ENCODE results near the gene SMARCA2. TPM values are rescaled to one million over a fixed set of nuclear protein-coding genes. Genes with fewer than 3 reads are reported as not detected.

SMARCA2 gene
- total RNA-seq, 2 experiments from 2014 or later: 243 to 245 TPM

GRCh38 chr9:2117527-2117926, 102.4 kb downstream of the SMARCA2 start:
- DNase-seq: no peak
- CTCF ChIA-PET: no interaction called here
- no peak for ATAC-seq
- Mint-ChIP-seq H3K36me3 (ENCODE audit: low read depth) (peaks cover 63% of the 10 kb centered on the region), H3K4me3 (no peak overlapping the region), H3K27me3 (ENCODE audit: low read depth) (no peaks in the 10 kb centered on the region), H3K27ac (no peak overlapping the region), H3K9me3 (ENCODE audit: insufficient read depth) (no peaks in the 10 kb centered on the region), H3K4me1 (ENCODE audit: low read depth) (no peaks in the 10 kb centered on the region)
- POLR2A ChIA-PET: no interaction called here

GRCh38 chr9:2119566-2119965, 104.4 kb downstream of the SMARCA2 start:
- Mint-ChIP-seq H3K4me1 (ENCODE audit: low read depth) (peaks cover 5% of the 10 kb centered on the region), H3K4me3 (no peak overlapping the region), H3K27me3 (ENCODE audit: low read depth) (no peaks in the 10 kb centered on the region), H3K27ac (no peak overlapping the region), H3K36me3 (ENCODE audit: low read depth) (peaks cover 76% of the 10 kb centered on the region), H3K9me3 (ENCODE audit: insufficient read depth) (no peaks in the 10 kb centered on the region)
- ChIA-PET POLR2A (no interaction called here), CTCF (no interaction called here)
- no peak for DNase-seq
- ATAC-seq: no peak

- Mint-ChIP-seq H3K9me3 (ENCODE audit: insufficient read depth) (no peaks in the 10 kb centered on the region), H3K4me1 (ENCODE audit: low read depth) (peaks cover 20% of the 10 kb centered on the region), H3K4me3 (no peak overlapping the region), H3K36me3 (ENCODE audit: low read depth) (peaks cover 78% of the 10 kb centered on the region), H3K27ac (no peak overlapping the region), H3K27me3 (ENCODE audit: low read depth) (no peaks in the 10 kb centered on the region)
- no peak for DNase-seq
- ChIA-PET CTCF (interaction anchor here (1.0 to 3.2 kb wide), 2 partner anchors 12 to 34 kb away, joined by 4 to 23 read pairs; no protein-coding TSS in a partner anchor), POLR2A (no interaction called here)
- ATAC-seq: no peak
Measured at GRCh38 chr9:2120926-2121689, 106.0 kb downstream of the SMARCA2 start.

- no peak for ATAC-seq
- Mint-ChIP-seq H3K9me3 (ENCODE audit: insufficient read depth) (no peaks in the 10 kb centered on the region), H3K36me3 (ENCODE audit: low read depth) (peaks cover 82% of the 10 kb centered on the region), H3K27me3 (ENCODE audit: low read depth) (no peaks in the 10 kb centered on the region), H3K27ac (no peak overlapping the region), H3K4me1 (ENCODE audit: low read depth) (peaks cover 30% of the 10 kb centered on the region), H3K4me3 (no peak overlapping the region)
- ChIA-PET POLR2A (no interaction called here), CTCF (interaction anchor here (0.9 to 3.2 kb wide), 2 partner anchors 9 to 11 kb away, joined by 4 to 23 read pairs; no protein-coding TSS in a partner anchor)
- DNase-seq: no peak
Measured at GRCh38 chr9:2122299-2122698, 107.2 kb downstream of the SMARCA2 start.

- peaks cover 79% of the 10 kb centered on the region for H3K36me3 Mint-ChIP-seq (ENCODE audit: low read depth)
- H3K27me3 Mint-ChIP-seq (ENCODE audit: low read depth): no peaks in the 10 kb centered on the region
- CTCF ChIA-PET: interaction anchor here (0.7 to 1.9 kb wide), 3 partner anchors 10 to 186 kb away, joined by 3 to 4 read pairs (median 4); no protein-coding TSS in a partner anchor
- H3K4me1 Mint-ChIP-seq (ENCODE audit: low read depth): peaks cover 38% of the 10 kb centered on the region
- peak overlapping the region; percentile 78 for H3K27ac Mint-ChIP-seq
- peak overlapping the region; percentile 51 for H3K4me3 Mint-ChIP-seq
- ATAC-seq (peak; percentile 89), DNase-seq (no peak)
- POLR2A ChIA-PET: interaction anchor here (1.0 kb wide), 1 partner anchor 58 kb away, joined by 3 read pairs; no protein-coding TSS in a partner anchor
- no peaks in the 10 kb centered on the region for H3K9me3 Mint-ChIP-seq (ENCODE audit: insufficient read depth)
Measured at GRCh38 chr9:2125906-2126305, 110.8 kb downstream of the SMARCA2 start.

GRCh38 chr9:2126331-2126803, 111.2 kb downstream of the SMARCA2 start:
- H3K27me3 Mint-ChIP-seq (ENCODE audit: low read depth): no peaks in the 10 kb centered on the region
- H3K36me3 Mint-ChIP-seq (ENCODE audit: low read depth): peaks cover 79% of the 10 kb centered on the region
- CTCF ChIA-PET: interaction anchor here (0.7 to 1.9 kb wide), 3 partner anchors 11 to 186 kb away, joined by 3 to 4 read pairs (median 4); no protein-coding TSS in a partner anchor
- DNase-seq: no peak
- H3K27ac Mint-ChIP-seq: peak overlapping the region; percentile 40
- H3K4me1 Mint-ChIP-seq (ENCODE audit: low read depth): peaks cover 38% of the 10 kb centered on the region
- peak overlapping the region; percentile 51 for H3K4me3 Mint-ChIP-seq
- ATAC-seq: no peak
- POLR2A ChIA-PET: interaction anchor here (1.0 kb wide), 1 partner anchor 59 kb away, joined by 3 read pairs; no protein-coding TSS in a partner anchor
- no peaks in the 10 kb centered on the region for H3K9me3 Mint-ChIP-seq (ENCODE audit: insufficient read depth)

- ATAC-seq: no peak
- H3K9me3 Mint-ChIP-seq (ENCODE audit: insufficient read depth): no peaks in the 10 kb centered on the region
Measured at GRCh38 chr9:2127486-2127885, 112.3 kb downstream of the SMARCA2 start.

GRCh38 chr9:2128141-2128540, 113.0 kb downstream of the SMARCA2 start:
- ATAC-seq (no peak), DNase-seq (no peak)
- no peak overlapping the region for H3K4me3 Mint-ChIP-seq
- CTCF ChIA-PET: interaction anchor here (1.0 kb wide), 2 partner anchors 31 to 51 kb away, joined by 3 read pairs; no protein-coding TSS in a partner anchor
- H3K36me3 Mint-ChIP-seq (ENCODE audit: low read depth): peaks cover 72% of the 10 kb centered on the region
- POLR2A ChIA-PET: interaction anchor here (1.1 kb wide), 1 partner anchor 113 kb away, joined by 4 read pairs; the partner anchor contains the start of gene SMARCA2
- no peaks in the 10 kb centered on the region for H3K9me3 Mint-ChIP-seq (ENCODE audit: insufficient read depth)
- H3K27me3 Mint-ChIP-seq (ENCODE audit: low read depth): no peaks in the 10 kb centered on the region
- H3K27ac Mint-ChIP-seq: no peak overlapping the region
- H3K4me1 Mint-ChIP-seq (ENCODE audit: low read depth): peaks cover 41% of the 10 kb centered on the region

More at GRCh38 chr9:2127486-2127885, 112.3 kb downstream of the SMARCA2 start:
- ChIA-PET CTCF (no interaction called here), POLR2A (interaction anchor here (1.1 kb wide), 1 partner anchor 112 kb away, joined by 4 read pairs; the partner anchor contains the start of gene SMARCA2)
- H3K36me3 Mint-ChIP-seq (ENCODE audit: low read depth): peaks cover 78% of the 10 kb centered on the region
- no peak overlapping the region for H3K4me3 Mint-ChIP-seq
- no peak for DNase-seq
- H3K27ac Mint-ChIP-seq: no peak overlapping the region
- H3K27me3 Mint-ChIP-seq (ENCODE audit: low read depth): no peaks in the 10 kb centered on the region
- peaks cover 41% of the 10 kb centered on the region for H3K4me1 Mint-ChIP-seq (ENCODE audit: low read depth)

GRCh38 chr9:2128618-2129017, 113.5 kb downstream of the SMARCA2 start:
- H3K27me3 Mint-ChIP-seq (ENCODE audit: low read depth): no peaks in the 10 kb centered on the region
- ATAC-seq (no peak), DNase-seq (no peak)
- CTCF ChIA-PET: interaction anchor here (1.0 kb wide), 2 partner anchors 31 to 51 kb away, joined by 3 read pairs; no protein-coding TSS in a partner anchor
- H3K4me3 Mint-ChIP-seq: no peak overlapping the region
- POLR2A ChIA-PET: interaction anchor here (1.1 kb wide), 1 partner anchor 113 kb away, joined by 4 read pairs; the partner anchor contains the start of gene SMARCA2
- peaks cover 41% of the 10 kb centered on the region for H3K4me1 Mint-ChIP-seq (ENCODE audit: low read depth)
- peaks cover 67% of the 10 kb centered on the region for H3K36me3 Mint-ChIP-seq (ENCODE audit: low read depth)
- no peaks in the 10 kb centered on the region for H3K9me3 Mint-ChIP-seq (ENCODE audit: insufficient read depth)
- H3K27ac Mint-ChIP-seq: no peak overlapping the region

- peaks cover 66% of the 10 kb centered on the region for H3K36me3 Mint-ChIP-seq (ENCODE audit: low read depth)
- ChIA-PET POLR2A (no interaction called here), CTCF (interaction anchor here (1.1 to 1.5 kb wide), 2 partner anchors 494 to 651 kb away, joined by 3 read pairs; no protein-coding TSS in a partner anchor)
- ATAC-seq (no peak), DNase-seq (no peak)
- peaks cover 23% of the 10 kb centered on the region for H3K4me1 Mint-ChIP-seq (ENCODE audit: low read depth)
- H3K27me3 Mint-ChIP-seq (ENCODE audit: low read depth): no peaks in the 10 kb centered on the region
- H3K4me3 Mint-ChIP-seq: no peak overlapping the region
- H3K9me3 Mint-ChIP-seq (ENCODE audit: insufficient read depth): no peaks in the 10 kb centered on the region
- H3K27ac Mint-ChIP-seq: no peak overlapping the region
Measured at GRCh38 chr9:2130941-2131340, 115.8 kb downstream of the SMARCA2 start.

- ATAC-seq: no peak
- Mint-ChIP-seq H3K36me3 (ENCODE audit: low read depth) (peaks cover 62% of the 10 kb centered on the region), H3K4me3 (no peak overlapping the region), H3K27me3 (ENCODE audit: low read depth) (no peaks in the 10 kb centered on the region), H3K9me3 (ENCODE audit: insufficient read depth) (no peaks in the 10 kb centered on the region), H3K27ac (no peak overlapping the region), H3K4me1 (ENCODE audit: low read depth) (peaks cover 11% of the 10 kb centered on the region)
- no peak for DNase-seq
- POLR2A ChIA-PET: interaction anchor here (0.9 kb wide), 1 partner anchor 40 kb away, joined by 3 read pairs; no protein-coding TSS in a partner anchor
- CTCF ChIA-PET: interaction anchor here (0.6 to 3.0 kb wide), 13 partner anchors 10 to 707 kb away, joined by 3 to 23 read pairs (median 3); no protein-coding TSS in a partner anchor
Measured at GRCh38 chr9:2132484-2133082, 117.4 kb downstream of the SMARCA2 start.
